Peyer's patch (tissue), 4 donors: ENCODE measurements around the gene TMEM63A. TPM values are rescaled to one million over a fixed set of nuclear protein-coding genes. Genes with fewer than 3 reads are reported as not detected.

Experiments
- DNase-seq, 3 donors: peaks; one replicate each; pipeline ENCODE4 v3.0.0-alpha.2; 2017 to 2019
- H3K27ac ChIP-seq, 4 donors: fragments of 200-600 bp; sonication (generic); one replicate each; pipeline ENCODE4 v1.5.1; 2016 to 2019
- H3K27me3 ChIP-seq, 2 donors: fragments of 200-600 bp; sonication (generic); one replicate each; pipeline ENCODE4 v1.5.1; 2019
- H3K36me3 ChIP-seq, 3 donors: fragments of 200-600 bp; sonication (generic); one replicate each; pipeline ENCODE4 v1.5.1; 2016 to 2019
- H3K4me1 ChIP-seq, 4 donors: fragments of 200-600 bp; sonication (generic); one replicate each; pipeline ENCODE4 v1.5.1; 2016 to 2019
- H3K4me3 ChIP-seq, 4 donors: fragments of 200-600 bp; sonication (generic); 1 replicate in 3 of 4; 2 replicates in 1 of 4; pipeline ENCODE4 v1.5.1; 2016 to 2019; ENCODE audit warnings: mild to moderate bottlenecking in 1 of 4
- H3K9me3 ChIP-seq, 4 donors: fragments of 200-600 bp; sonication (generic); one replicate each; pipeline ENCODE4 v1.5.1; 2016 to 2019; ENCODE audit warnings: mild to moderate bottlenecking in 1 of 4
- CTCF ChIP-seq, 6 experiments: fragments of 450-650 bp in 4 of 6; fragments of 200-600 bp in 2 of 6; sonication (generic) in 1 of 6; IDR thresholded peaks; one replicate each; pipeline ENCODE4 v1.5.1; 2017 to 2019; ENCODE audit warnings: antibody characterized with exemption in 6 of 6, mild to moderate bottlenecking in 3 of 6, moderate library complexity in 1 of 6
- POLR2A ChIP-seq, 2 donors: fragments of 450-650 bp; IDR thresholded peaks; one replicate each; pipeline ENCODE4 v1.5.1; 2017; ENCODE audit warnings: antibody characterized with exemption in 2 of 2, mild to moderate bottlenecking in 2 of 2, moderate library complexity in 2 of 2
- total RNA-seq, 4 donors: library from RNA; depleted of rRNA; stranded (reverse); fragments of >200 nt; gene quantifications; one replicate each; pipeline ENCODE4 v1.1.0, GENCODE V29; 2016

TMEM63A gene
- total RNA-seq, 4 donors from 2014 or later, result 77.8 to 339 (median 275) TPM

- H3K27ac ChIP-seq, result peak overlapping the region in 1 of 4 donors; percentile 9
- peaks cover 0 to 91% (median 0%) of the 10 kb centered on the region in 3 donors for H3K36me3 ChIP-seq
- no peaks in the 10 kb centered on the region for H3K27me3 ChIP-seq
- H3K4me1 ChIP-seq, result peaks cover 0 to 11% (median 5%) of the 10 kb centered on the region in 4 donors
- TF ChIP-seq CTCF (IDR thresholded peaks at IDR 0.05), result no peak
- TF ChIP-seq POLR2A (IDR thresholded peaks at IDR 0.05), result no peak
- DNase-seq, result no peak
- H3K4me3 ChIP-seq, result no peak overlapping the region
- no peaks in the 10 kb centered on the region for H3K9me3 ChIP-seq
These were observed 19.6 kb downstream of the TMEM63A start for GRCh38 chr1:225862581-225862950.

GRCh38 chr1:225861834-225862580 lies 20.2 kb downstream of the TMEM63A start:
- no peak for DNase-seq
- Histone ChIP-seq H3K27ac (no peak overlapping the region), H3K4me3 (no peak overlapping the region), H3K9me3 (no peaks in the 10 kb centered on the region), H3K36me3 (peaks cover 0 to 91% (median 0%) of the 10 kb centered on the region in 3 donors), H3K4me1 (peaks cover 0 to 11% (median 5%) of the 10 kb centered on the region in 4 donors), H3K27me3 (no peaks in the 10 kb centered on the region)
- TF ChIP-seq POLR2A (IDR thresholded peaks at IDR 0.05) (no peak), CTCF (IDR thresholded peaks at IDR 0.05) (no peak)

GRCh38 chr1:225860876-225861441 lies 21.2 kb downstream of the TMEM63A start:
- Histone ChIP-seq H3K36me3 (peaks cover 0 to 89% (median 0%) of the 10 kb centered on the region in 3 donors), H3K27me3 (no peaks in the 10 kb centered on the region), H3K4me1 (peaks cover 0 to 3% (median under 1%) of the 10 kb centered on the region in 4 donors), H3K9me3 (no peaks in the 10 kb centered on the region), H3K27ac (no peak overlapping the region), H3K4me3 (no peak overlapping the region)
- TF ChIP-seq CTCF (IDR thresholded peaks at IDR 0.05) (no peak), POLR2A (IDR thresholded peaks at IDR 0.05) (no peak)
- DNase-seq, result no peak

GRCh38 chr1:225860107-225860506 lies 22.1 kb downstream of the TMEM63A start:
- TF ChIP-seq CTCF (IDR thresholded peaks at IDR 0.05), result no peak
- TF ChIP-seq POLR2A (IDR thresholded peaks at IDR 0.05), result no peak
- no peak overlapping the region for H3K4me3 ChIP-seq
- H3K4me1 ChIP-seq, result peaks cover 0 to 3% (median 0%) of the 10 kb centered on the region in 4 donors
- no peaks in the 10 kb centered on the region for H3K9me3 ChIP-seq
- no peak for DNase-seq
- H3K27me3 ChIP-seq, result no peaks in the 10 kb centered on the region
- peaks cover 0 to 87% (median 0%) of the 10 kb centered on the region in 3 donors for H3K36me3 ChIP-seq
- H3K27ac ChIP-seq, result no peak overlapping the region

GRCh38 chr1:225859151-225859550 lies 23.0 kb downstream of the TMEM63A start:
- TF ChIP-seq POLR2A (IDR thresholded peaks at IDR 0.05) (no peak), CTCF (IDR thresholded peaks at IDR 0.05) (no peak)
- no peaks in the 10 kb centered on the region for H3K9me3 ChIP-seq
- DNase-seq, result no peak
- no peaks in the 10 kb centered on the region for H3K4me1 ChIP-seq
- H3K27ac ChIP-seq, result no peak overlapping the region
- no peaks in the 10 kb centered on the region for H3K27me3 ChIP-seq
- H3K36me3 ChIP-seq, result peaks cover 0 to 87% (median 0%) of the 10 kb centered on the region in 3 donors
- H3K4me3 ChIP-seq, result no peak overlapping the region
